ENCODE data around the gene WASHC2A.

DNA sequence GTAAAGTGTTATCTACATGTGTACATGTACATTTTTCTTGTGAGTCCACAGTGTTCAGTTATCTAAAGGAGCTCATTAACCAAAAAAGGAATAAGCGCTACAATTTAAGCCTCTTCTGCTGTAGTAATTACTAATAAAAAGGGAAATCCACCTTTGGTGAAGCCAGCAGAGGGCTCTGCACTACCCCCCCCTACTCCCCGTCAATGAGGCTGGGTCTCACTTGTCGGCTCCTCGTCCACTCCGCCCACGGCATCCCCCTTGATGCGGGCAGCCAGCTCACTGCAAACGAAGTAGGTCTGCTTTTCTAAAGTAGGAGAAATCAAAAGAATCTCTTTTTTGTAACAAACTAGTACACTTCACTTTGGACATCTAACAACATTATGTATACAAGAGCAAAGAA is 4.7 kb upstream of the WASHC2A start:
- TF ChIP-seq, protein P1, sequence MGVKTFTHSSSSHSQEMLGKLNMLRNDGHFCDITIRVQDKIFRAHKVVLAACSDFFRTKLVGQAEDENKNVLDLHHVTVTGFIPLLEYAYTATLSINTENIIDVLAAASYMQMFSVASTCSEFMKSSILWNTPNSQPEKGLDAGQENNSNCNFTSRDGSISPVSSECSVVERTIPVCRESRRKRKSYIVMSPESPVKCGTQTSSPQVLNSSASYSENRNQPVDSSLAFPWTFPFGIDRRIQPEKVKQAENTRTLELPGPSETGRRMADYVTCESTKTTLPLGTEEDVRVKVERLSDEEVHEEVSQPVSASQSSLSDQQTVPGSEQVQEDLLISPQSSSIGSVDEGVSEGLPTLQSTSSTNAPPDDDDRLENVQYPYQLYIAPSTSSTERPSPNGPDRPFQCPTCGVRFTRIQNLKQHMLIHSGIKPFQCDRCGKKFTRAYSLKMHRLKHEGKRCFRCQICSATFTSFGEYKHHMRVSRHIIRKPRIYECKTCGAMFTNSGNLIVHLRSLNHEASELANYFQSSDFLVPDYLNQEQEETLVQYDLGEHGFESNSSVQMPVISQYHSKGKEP (tag by site-specific recombination; IDR thresholded peaks at IDR 0.05) = no peak
- TF ChIP-seq, protein P2, sequence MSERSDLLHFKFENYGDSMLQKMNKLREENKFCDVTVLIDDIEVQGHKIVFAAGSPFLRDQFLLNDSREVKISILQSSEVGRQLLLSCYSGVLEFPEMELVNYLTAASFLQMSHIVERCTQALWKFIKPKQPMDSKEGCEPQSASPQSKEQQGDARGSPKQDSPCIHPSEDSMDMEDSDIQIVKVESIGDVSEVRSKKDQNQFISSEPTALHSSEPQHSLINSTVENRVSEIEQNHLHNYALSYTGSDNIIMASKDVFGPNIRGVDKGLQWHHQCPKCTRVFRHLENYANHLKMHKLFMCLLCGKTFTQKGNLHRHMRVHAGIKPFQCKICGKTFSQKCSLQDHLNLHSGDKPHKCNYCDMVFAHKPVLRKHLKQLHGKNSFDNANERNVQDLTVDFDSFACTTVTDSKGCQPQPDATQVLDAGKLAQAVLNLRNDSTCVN (tag by site-specific recombination; optimal IDR thresholded peaks at IDR 0.05) = no peak
- TF ChIP-seq, protein P3, sequence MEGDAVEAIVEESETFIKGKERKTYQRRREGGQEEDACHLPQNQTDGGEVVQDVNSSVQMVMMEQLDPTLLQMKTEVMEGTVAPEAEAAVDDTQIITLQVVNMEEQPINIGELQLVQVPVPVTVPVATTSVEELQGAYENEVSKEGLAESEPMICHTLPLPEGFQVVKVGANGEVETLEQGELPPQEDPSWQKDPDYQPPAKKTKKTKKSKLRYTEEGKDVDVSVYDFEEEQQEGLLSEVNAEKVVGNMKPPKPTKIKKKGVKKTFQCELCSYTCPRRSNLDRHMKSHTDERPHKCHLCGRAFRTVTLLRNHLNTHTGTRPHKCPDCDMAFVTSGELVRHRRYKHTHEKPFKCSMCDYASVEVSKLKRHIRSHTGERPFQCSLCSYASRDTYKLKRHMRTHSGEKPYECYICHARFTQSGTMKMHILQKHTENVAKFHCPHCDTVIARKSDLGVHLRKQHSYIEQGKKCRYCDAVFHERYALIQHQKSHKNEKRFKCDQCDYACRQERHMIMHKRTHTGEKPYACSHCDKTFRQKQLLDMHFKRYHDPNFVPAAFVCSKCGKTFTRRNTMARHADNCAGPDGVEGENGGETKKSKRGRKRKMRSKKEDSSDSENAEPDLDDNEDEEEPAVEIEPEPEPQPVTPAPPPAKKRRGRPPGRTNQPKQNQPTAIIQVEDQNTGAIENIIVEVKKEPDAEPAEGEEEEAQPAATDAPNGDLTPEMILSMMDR (tag by site-specific recombination; IDR thresholded peaks at IDR 0.05) = no peak
- TF ChIP-seq, protein P4, sequence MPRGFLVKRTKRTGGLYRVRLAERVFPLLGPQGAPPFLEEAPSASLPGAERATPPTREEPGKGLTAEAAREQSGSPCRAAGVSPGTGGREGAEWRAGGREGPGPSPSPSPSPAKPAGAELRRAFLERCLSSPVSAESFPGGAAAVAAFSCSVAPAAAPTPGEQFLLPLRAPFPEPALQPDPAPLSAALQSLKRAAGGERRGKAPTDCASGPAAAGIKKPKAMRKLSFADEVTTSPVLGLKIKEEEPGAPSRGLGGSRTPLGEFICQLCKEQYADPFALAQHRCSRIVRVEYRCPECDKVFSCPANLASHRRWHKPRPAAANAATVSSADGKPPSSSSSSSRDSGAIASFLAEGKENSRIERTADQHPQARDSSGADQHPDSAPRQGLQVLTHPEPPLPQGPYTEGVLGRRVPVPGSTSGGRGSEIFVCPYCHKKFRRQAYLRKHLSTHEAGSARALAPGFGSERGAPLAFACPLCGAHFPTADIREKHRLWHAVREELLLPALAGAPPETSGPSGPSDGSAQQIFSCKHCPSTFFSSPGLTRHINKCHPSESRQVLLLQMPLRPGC (tag by site-specific recombination; IDR thresholded peaks at IDR 0.05) = no peak
- no peak for TF ChIP-seq HOXA7 (CRISPR knock-in tag; IDR thresholded peaks at IDR 0.05; ENCODE audit: borderline replicate concordance)
- no peak for TF ChIP-seq ZNF138 (tag by site-specific recombination; IDR thresholded peaks at IDR 0.05; ENCODE audit: borderline replicate concordance)
- TF ChIP-seq ZNF670 (tag by site-specific recombination; IDR thresholded peaks at IDR 0.05; ENCODE audit: low read depth) = no peak
- no peak for TF ChIP-seq ZNF623 (tag by site-specific recombination; IDR thresholded peaks at IDR 0.05)
- no peak for TF ChIP-seq MZF1 (tag by site-specific recombination; IDR thresholded peaks at IDR 0.05; ENCODE audit: borderline replicate concordance)
- TF ChIP-seq ZSCAN30 (tag by site-specific recombination; IDR thresholded peaks at IDR 0.05) = no peak
- no peak for TF ChIP-seq ZNF510 (tag by site-specific recombination; IDR thresholded peaks at IDR 0.05; ENCODE audit: insufficient replicate concordance)
- TF ChIP-seq ZNF350 (tag by site-specific recombination; IDR thresholded peaks at IDR 0.05) = no peak
- no peak for TF ChIP-seq TRIM28 (IDR thresholded peaks at IDR 0.05; ENCODE audit: borderline replicate concordance, low read length)
